ENCODE data around the gene ANGPTL5.

DNA sequence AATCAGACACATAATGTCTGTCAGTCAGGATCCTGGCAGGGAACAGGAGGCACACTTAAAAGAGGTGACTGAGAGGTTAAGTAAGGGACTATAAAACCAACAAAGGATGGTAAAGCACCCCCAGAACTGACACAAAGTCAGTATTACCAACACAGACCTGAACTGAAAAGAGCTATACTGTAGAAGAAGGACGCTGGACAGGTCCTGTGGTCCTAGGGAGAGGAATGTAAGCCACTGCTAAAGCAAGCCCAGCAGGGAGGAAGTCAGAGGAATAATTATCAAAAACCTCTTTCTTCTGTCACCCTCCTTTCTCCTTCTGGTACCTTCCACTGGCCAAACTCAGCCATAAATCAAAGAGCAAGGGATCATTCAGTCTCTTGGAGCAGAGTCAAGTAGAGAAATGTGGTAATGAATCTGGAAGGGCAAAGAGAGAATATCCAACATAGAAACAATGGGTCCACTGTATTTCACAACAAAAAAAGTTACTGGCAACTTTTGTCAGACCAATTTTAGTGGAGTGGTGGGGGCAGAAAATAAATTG, 33.4 kb upstream of the ANGPTL5 start:
- TF ChIP-seq POLR2AphosphoS5 (IDR thresholded peaks at IDR 0.05) (no peak), CTCF (IDR thresholded peaks at IDR 0.05 in 8 of 11, conservative IDR thresholded peaks at IDR 0.05 in 3 of 11) (no peak)
